B cell (primary cell): Measurements from ENCODE around the gene PSMD11. TPM values are rescaled to one million over a fixed set of nuclear protein-coding genes. Genes with fewer than 3 reads are reported as not detected.

Experiments used
- ATAC-seq: fragments of 200-7000 bp; cut with Tn5 transposase; one replicate; pipeline ENCODE4 v1.10.0; 2021; ENCODE audit warnings: low read depth, mild to moderate bottlenecking, moderate number of reproducible peaks, moderate library complexity
- CTCF ChIA-PET: fragments of 350-600 bp; sonication (Branson Sonifier 250); formaldehyde crosslinking; loops from one replicate; lab custom pipeline; 2021; ENCODE audit warnings: antibody characterized with exemption, inconsistent platforms; lab: Charles Lee
- POLR2A ChIA-PET: fragments of 350-600 bp; sonication (Branson Sonifier 250); formaldehyde crosslinking; loops from one replicate; lab custom pipeline; 2021; ENCODE audit warnings: antibody characterized with exemption; lab: Charles Lee
- DNase-seq: peaks from one replicate; pipeline ENCODE4 v3.0.0; 2013
- H2AFZ ChIP-seq: 2 replicates; pipeline ENCODE4 v1.6.1; 2012; ENCODE audit warnings: mild to moderate bottlenecking, low read depth, low read length; ENCODE audit not compliant: insufficient read depth, poor library complexity, severe bottlenecking
- H3K27ac ChIP-seq, 2 donors: 1 replicate in 1 of 2; 2 replicates in 1 of 2; pipeline ENCODE4 v1.5.1; 2012 to 2013; ENCODE audit warnings: low read length in 2 of 2, mild to moderate bottlenecking in 2 of 2, moderate library complexity in 1 of 2
- H3K27me3 ChIP-seq, 4 experiments: fragments of 200-600 bp in 1 of 4; sonication (generic) in 1 of 4; replicated peaks in 1 of 4; 1 replicate in 2 of 4; 2 replicates in 2 of 4; pipeline versions ENCODE4 v1.6.1 to v1.7.0; 2013 to 2016; ENCODE audit warnings: low read length in 3 of 4, mild to moderate bottlenecking in 2 of 4, mixed read lengths in 1 of 4, moderate library complexity in 1 of 4; ENCODE audit not compliant: insufficient read depth in 4 of 4, control insufficient read depth in 3 of 4; ENCODE audit errors: control extremely low read depth in 1 of 4
- H3K36me3 ChIP-seq, 2 experiments: replicated peaks in 1 of 2; 1 replicate in 1 of 2; 2 replicates in 1 of 2; pipeline versions ENCODE4 v1.6.1 to v1.7.1; 2013; ENCODE audit warnings: low read length in 1 of 2; ENCODE audit not compliant: insufficient read depth in 2 of 2, control insufficient read depth in 1 of 2; ENCODE audit errors: control extremely low read depth in 1 of 2, extremely low read depth in 1 of 2
- H3K4me1 ChIP-seq, 2 donors: fragments of 200-600 bp in 1 of 2; sonication (generic) in 1 of 2; 1 replicate in 1 of 2; 2 replicates in 1 of 2; pipeline versions ENCODE4 v1.5.1 to v1.6.1; 2013 to 2017; ENCODE audit warnings: low read length in 2 of 2; ENCODE audit not compliant: control insufficient read depth in 2 of 2, insufficient read depth in 2 of 2
- H3K4me2 ChIP-seq: replicated peaks from 2 replicates; pipeline ENCODE3; 2012; ENCODE audit warnings: mild to moderate bottlenecking, low read depth, low read length; ENCODE audit not compliant: poor library complexity, severe bottlenecking
- H3K4me3 ChIP-seq, 5 experiments: fragments of 200-600 bp in 1 of 5; sonication (generic) in 1 of 5; 1 replicate in 3 of 5; 2 replicates in 2 of 5; pipeline versions ENCODE4 v1.5.1 to v1.7.0; 2011 to 2016; ENCODE audit warnings: low read length in 4 of 5, mild to moderate bottlenecking in 4 of 5, low read depth in 2 of 5, control low read depth in 1 of 5, moderate library complexity in 1 of 5; ENCODE audit not compliant: insufficient read depth in 1 of 5; ENCODE audit errors: control extremely low read depth in 1 of 5, extremely low read depth in 1 of 5
- H3K79me2 ChIP-seq: fragments of 200-600 bp; sonication (generic); one replicate; pipeline ENCODE4 v1.6.0; 2016; ENCODE audit warnings: low read length; ENCODE audit not compliant: control insufficient read depth, insufficient read depth
- H3K9ac ChIP-seq: fragments of 200-600 bp; sonication (generic); 2 replicates; pipeline ENCODE4 v1.6.1; 2017; ENCODE audit warnings: mild to moderate bottlenecking, low read length, moderate library complexity
- H3K9me3 ChIP-seq, 3 donors: one replicate each; pipeline versions ENCODE4 v1.6.1 to v1.7.1; 2013; ENCODE audit warnings: low read length in 2 of 3; ENCODE audit not compliant: control insufficient read depth in 2 of 3, insufficient read depth in 1 of 3; ENCODE audit errors: control extremely low read depth in 1 of 3
- H4K20me1 ChIP-seq: 2 replicates; pipeline ENCODE4 v1.6.0; 2012; ENCODE audit warnings: mild to moderate bottlenecking, low read length; ENCODE audit not compliant: insufficient read depth, control insufficient read depth, poor library complexity, severe bottlenecking
- H3K27ac Mint-ChIP-seq: one replicate; pipeline ENCODE4 v1.8.0; 2021; ENCODE audit warnings: mixed read lengths
- H3K27me3 Mint-ChIP-seq: one replicate; pipeline ENCODE4 v1.8.0; 2021; ENCODE audit warnings: mixed read lengths
- H3K4me1 Mint-ChIP-seq: one replicate; pipeline ENCODE4 v1.8.0; 2021; ENCODE audit warnings: mixed read lengths
- H3K4me3 Mint-ChIP-seq: one replicate; pipeline ENCODE4 v1.8.0; 2021; ENCODE audit warnings: mixed read lengths
- H3K9me3 Mint-ChIP-seq: one replicate; pipeline ENCODE4 v1.8.0; 2022; ENCODE audit warnings: mixed read lengths; ENCODE audit not compliant: insufficient read depth
- EZH2 ChIP-seq: IDR thresholded peaks from 2 replicates; pipeline ENCODE4 v1.6.1; 2012; ENCODE audit warnings: borderline replicate concordance, low read depth, mild to moderate bottlenecking, moderate library complexity, low read length; ENCODE audit not compliant: insufficient read depth, poor library complexity, severe bottlenecking
- whole genome bisulfite sequencing: methylation state at CpG from one replicate; pipeline ENCODE4 v1.1.5; 2013; ENCODE audit warnings: missing lambda C conversion rate; ENCODE audit not compliant: insufficient coverage; 5-methylcytosine and 5-hydroxymethylcytosine counted together
- intact Hi-C: fragments of 100-400 bp; cut with micrococcal nuclease; formaldehyde crosslinking; loops from one replicate; pipeline ENCODE4 v1.10.0; 2022
- polyA plus RNA-seq: library from polyadenylated mRNA; depleted of rRNA; stranded (reverse); fragments of >200 nt; gene quantifications from 2 replicates; pipeline ENCODE4 v1.2.3, GENCODE V29; 2012
- total RNA-seq, 2 donors: library from RNA; stranded (reverse); fragments of 120-200 nt in 1 of 2; gene quantifications; 1 replicate in 1 of 2; 2 replicates in 1 of 2; pipeline versions ENCODE4 v1.2.3 to v1.2.4, GENCODE V29; 2013 to 2022
- TF ChIP-seq, protein P1 (sequence below): fragments of 200-600 bp; IDR thresholded peaks from one replicate; pipeline ENCODE4 v1.8.0; 2022; ENCODE audit warnings: antibody characterized with exemption, mild to moderate bottlenecking

PSMD11 gene
- total and polyA plus RNA-seq, 2 donors (not counting 1 experiment from before 2014, with no cell fraction given), result 23.8 to 73.4 TPM

DNA sequence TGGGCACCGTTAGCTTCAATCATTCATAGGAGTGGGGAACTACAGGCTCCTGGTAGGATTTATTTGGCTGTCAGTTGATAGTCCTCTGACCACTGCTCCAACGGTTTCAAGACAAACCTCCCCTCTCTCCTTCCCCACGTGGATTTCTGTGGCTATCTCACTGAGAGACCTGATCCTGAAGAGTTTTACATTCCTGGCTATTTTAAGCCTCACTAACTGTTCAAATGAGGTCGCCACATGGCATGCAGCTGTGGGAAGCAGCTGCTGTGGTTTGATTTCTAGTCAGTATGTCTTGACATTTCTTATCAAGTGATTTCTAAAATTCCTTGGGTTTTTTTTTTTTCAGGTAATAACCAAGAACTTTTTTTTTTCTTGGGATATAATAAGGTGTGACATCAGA, 80.8 kb downstream of the PSMD11 start:
- Histone ChIP-seq H4K20me1 (no peaks in the 10 kb centered on the region), H3K27ac (no peak overlapping the region), H3K4me1 (peaks cover 59 to 76% of the 10 kb centered on the region in 2 donors), H3K4me2 (no peak overlapping the region), H2AFZ (no peak overlapping the region), H3K79me2 (no peaks in the 10 kb centered on the region), H3K4me3 (no peak overlapping the region), H3K36me3 (no peaks in the 10 kb centered on the region), H3K9me3 (peaks cover 0 to 4% (median 0%) of the 10 kb centered on the region in 3 donors), H3K27me3 (no peaks in the 10 kb centered on the region), H3K9ac (no peak overlapping the region)
- no peaks in the 10 kb centered on the region for H3K27me3 Mint-ChIP-seq
- TF ChIP-seq, protein P1, sequence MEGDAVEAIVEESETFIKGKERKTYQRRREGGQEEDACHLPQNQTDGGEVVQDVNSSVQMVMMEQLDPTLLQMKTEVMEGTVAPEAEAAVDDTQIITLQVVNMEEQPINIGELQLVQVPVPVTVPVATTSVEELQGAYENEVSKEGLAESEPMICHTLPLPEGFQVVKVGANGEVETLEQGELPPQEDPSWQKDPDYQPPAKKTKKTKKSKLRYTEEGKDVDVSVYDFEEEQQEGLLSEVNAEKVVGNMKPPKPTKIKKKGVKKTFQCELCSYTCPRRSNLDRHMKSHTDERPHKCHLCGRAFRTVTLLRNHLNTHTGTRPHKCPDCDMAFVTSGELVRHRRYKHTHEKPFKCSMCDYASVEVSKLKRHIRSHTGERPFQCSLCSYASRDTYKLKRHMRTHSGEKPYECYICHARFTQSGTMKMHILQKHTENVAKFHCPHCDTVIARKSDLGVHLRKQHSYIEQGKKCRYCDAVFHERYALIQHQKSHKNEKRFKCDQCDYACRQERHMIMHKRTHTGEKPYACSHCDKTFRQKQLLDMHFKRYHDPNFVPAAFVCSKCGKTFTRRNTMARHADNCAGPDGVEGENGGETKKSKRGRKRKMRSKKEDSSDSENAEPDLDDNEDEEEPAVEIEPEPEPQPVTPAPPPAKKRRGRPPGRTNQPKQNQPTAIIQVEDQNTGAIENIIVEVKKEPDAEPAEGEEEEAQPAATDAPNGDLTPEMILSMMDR, result no peak
- no peak for TF ChIP-seq EZH2
- POLR2A ChIA-PET, result interaction anchor here (0.7 kb wide), 1 partner anchor 63 kb away, joined by 6 read pairs; no protein-coding TSS in a partner anchor
- H3K9me3 Mint-ChIP-seq, result no peaks in the 10 kb centered on the region
- intact Hi-C loops, result no loop called here
- peak overlapping the region; percentile 31 for H3K4me3 Mint-ChIP-seq
- peaks cover 65% of the 10 kb centered on the region for H3K4me1 Mint-ChIP-seq
- peak overlapping the region; percentile 54 for H3K27ac Mint-ChIP-seq
- 17% methylated on average over 1 of the region's 4 CpGs for WGBS
- no peak for DNase-seq
- CTCF ChIA-PET, result interaction anchor here (0.9 to 4.5 kb wide), 7 partner anchors 9 to 83 kb away, joined by 3 to 74 read pairs (median 10); partner anchors contain the start of gene CDK5R1
- no peak for ATAC-seq

DNA sequence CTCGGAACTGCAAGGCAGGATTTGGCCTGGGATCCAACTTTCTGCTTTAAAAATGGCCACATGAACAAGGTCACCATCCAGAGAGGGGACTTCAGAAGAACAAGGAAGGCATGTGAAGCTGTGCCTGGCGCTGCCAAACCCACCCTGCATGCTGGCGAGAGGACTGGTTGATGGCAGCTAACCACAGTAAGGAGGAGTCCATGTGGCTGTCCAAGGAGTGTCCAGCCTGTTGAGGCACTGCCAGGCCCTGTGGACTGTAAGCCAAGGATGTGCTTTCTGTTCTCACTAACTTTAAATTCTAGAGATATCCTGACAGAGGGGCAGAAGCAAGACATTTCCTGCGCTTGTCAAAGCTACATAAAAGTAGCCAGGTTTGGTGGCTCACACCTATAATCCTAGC, 82.8 kb downstream of the PSMD11 start:
- DNase-seq (no peak), ATAC-seq (no peak)
- Histone ChIP-seq H4K20me1 (no peaks in the 10 kb centered on the region), H3K4me2 (no peak overlapping the region), H3K36me3 (no peaks in the 10 kb centered on the region), H3K27ac (no peak overlapping the region), H2AFZ (no peak overlapping the region), H3K4me1 (peaks cover 41 to 56% of the 10 kb centered on the region in 2 donors), H3K9ac (no peak overlapping the region), H3K9me3 (peaks cover 0 to 4% (median 0%) of the 10 kb centered on the region in 3 donors), H3K4me3 (no peak overlapping the region), H3K79me2 (no peaks in the 10 kb centered on the region), H3K27me3 (no peaks in the 10 kb centered on the region)
- no peaks in the 10 kb centered on the region for H3K27me3 Mint-ChIP-seq
- peaks cover 52% of the 10 kb centered on the region for H3K4me1 Mint-ChIP-seq
- H3K4me3 Mint-ChIP-seq, result no peak overlapping the region
- no peaks in the 10 kb centered on the region for H3K9me3 Mint-ChIP-seq
- 97% methylated on average over 4 of the region's 4 CpGs for WGBS
- TF ChIP-seq, protein P1, result no peak
- TF ChIP-seq EZH2, result no peak
- POLR2A ChIA-PET, result no interaction called here
- no peak overlapping the region for H3K27ac Mint-ChIP-seq
- CTCF ChIA-PET, result interaction anchor here (1.0 to 4.5 kb wide), 4 partner anchors 38 to 81 kb away, joined by 3 to 21 read pairs (median 8); no protein-coding TSS in a partner anchor
- intact Hi-C loops, result no loop called here
